ENCODE results near the gene CSNK1G2. TPM values are rescaled to one million over a fixed set of nuclear protein-coding genes. Genes with fewer than 3 reads are reported as not detected.
A peak's percentile ranks its signal among the peaks of the same experiment; 100 is the strongest.

Gene CSNK1G2
- total RNA-seq, 1 donor from 2014 or later = 41.6 TPM

- FAIRE-seq (no peak), DNase-seq (ENCODE audit: low spot score in 2 of 2) (no peak)
These were observed 20.3 kb downstream of the CSNK1G2 start for GRCh38 chr19:1961000-1961883.

GRCh38 chr19:1962674-1963073 lies 21.7 kb downstream of the CSNK1G2 start:
- no peak for DNase-seq (ENCODE audit: low spot score in 2 of 2)
- no peak for FAIRE-seq

GRCh38 chr19:1967087-1967608 lies 26.2 kb downstream of the CSNK1G2 start:
- DNase-seq (ENCODE audit: low spot score in 2 of 2) (no peak), FAIRE-seq (no peak)

GRCh38 chr19:1968279-1969175 lies 27.6 kb downstream of the CSNK1G2 start:
- DNase-seq (ENCODE audit: low spot score in 2 of 2) (no peak), FAIRE-seq (no peak)

GRCh38 chr19:1969176-1970002 lies 28.4 kb downstream of the CSNK1G2 start:
- DNase-seq (ENCODE audit: low spot score in 2 of 2) (no peak), FAIRE-seq (no peak)

GRCh38 chr19:1970003-1970805 lies 29.2 kb downstream of the CSNK1G2 start:
- DNase-seq (ENCODE audit: low spot score in 2 of 2) (no peak), FAIRE-seq (no peak)

GRCh38 chr19:1970806-1971502 lies 30.0 kb downstream of the CSNK1G2 start:
- no peak for DNase-seq (ENCODE audit: low spot score in 2 of 2)

GRCh38 chr19:1974381-1975161 lies 33.6 kb downstream of the CSNK1G2 start:
- FAIRE-seq = no peak
- DNase-seq (ENCODE audit: low spot score in 2 of 2) = no peak

More at GRCh38 chr19:1970806-1971502, 30.0 kb downstream of the CSNK1G2 start:
- FAIRE-seq = no peak

GRCh38 chr19:1975162-1975480 lies 34.1 kb downstream of the CSNK1G2 start:
- FAIRE-seq = no peak
- peak in 1 of 2 donors; percentile 45 for DNase-seq (ENCODE audit: low spot score in 2 of 2)

GRCh38 chr19:1977120-1977519 lies 36.1 kb downstream of the CSNK1G2 start:
- no peak for DNase-seq (ENCODE audit: low spot score in 2 of 2)
- FAIRE-seq = no peak

GRCh38 chr19:1978346-1978894 lies 37.4 kb downstream of the CSNK1G2 start:
- DNase-seq (ENCODE audit: low spot score in 2 of 2) (no peak), FAIRE-seq (no peak)

GRCh38 chr19:1979017-1979416 lies 38.0 kb downstream of the CSNK1G2 start:
- FAIRE-seq = no peak
- DNase-seq (ENCODE audit: low spot score in 2 of 2) = no peak

- no peak for DNase-seq (ENCODE audit: low spot score in 2 of 2)
- FAIRE-seq = no peak
These were observed 38.7 kb downstream of the CSNK1G2 start for GRCh38 chr19:1979642-1980041.

- FAIRE-seq = no peak
- no peak for DNase-seq (ENCODE audit: low spot score in 2 of 2)
These were observed 39.3 kb downstream of the CSNK1G2 start for GRCh38 chr19:1980091-1980808.

GRCh38 chr19:1980809-1981181 lies 39.8 kb downstream of the CSNK1G2 start:
- DNase-seq (ENCODE audit: low spot score in 2 of 2) = no peak
- FAIRE-seq = no peak

GRCh38 chr19:1981253-1981652 lies 40.3 kb downstream of the CSNK1G2 start:
- no peak for FAIRE-seq

GRCh38 chr19:1984357-1984756 lies 43.4 kb downstream of the CSNK1G2 start:
- FAIRE-seq (no peak), DNase-seq (ENCODE audit: low spot score in 2 of 2) (no peak)

More at GRCh38 chr19:1981253-1981652, 40.3 kb downstream of the CSNK1G2 start:
- DNase-seq (ENCODE audit: low spot score in 2 of 2) = no peak

All from frontal cortex (tissue), 4 donors.